Activated CD4-positive, alpha-beta T cell treated with anti-CD3 and anti-CD28 coated beads, Interleukin-2, amount 50 U/mL, for 24 hours (primary cell): ENCODE results near the gene PRKCG.
"Not testable (repeated sequence)": the region's sequence is repeated elsewhere in the genome, so short reads cannot be mapped to it uniquely, and the experiment has no call there.

ENCODE experiments used
- DNase-seq, 2 donors: peaks; one replicate each; pipeline ENCODE4 v3.0.0-alpha.2; 2020; ENCODE audit warnings: low read depth in 1 of 2, low spot score in 1 of 2

Gene PRKCG

GRCh38 chr19:53942001-53942786, 60.2 kb downstream of the PRKCG start:
- no peak for DNase-seq

- DNase-seq = no peak
These were observed 62.4 kb downstream of the PRKCG start for GRCh38 chr19:53944416-53944815.

GRCh38 chr19:53944933-53945332, 62.9 kb downstream of the PRKCG start:
- DNase-seq = no peak

- DNase-seq = no peak
These were observed 63.4 kb downstream of the PRKCG start for GRCh38 chr19:53945441-53945840.

GRCh38 chr19:53945998-53946397, 64.0 kb downstream of the PRKCG start:
- DNase-seq = no peak

- DNase-seq = no peak
These were observed 65.6 kb downstream of the PRKCG start for GRCh38 chr19:53947624-53948023.

GRCh38 chr19:53948611-53949010, 66.6 kb downstream of the PRKCG start:
- DNase-seq = not testable (repeated sequence)

GRCh38 chr19:53951436-53951835, 69.4 kb downstream of the PRKCG start:
- DNase-seq = no peak

GRCh38 chr19:53951947-53952346, 70.0 kb downstream of the PRKCG start:
- no peak for DNase-seq

- no peak for DNase-seq
These were observed 71.4 kb downstream of the PRKCG start for GRCh38 chr19:53953383-53953782.
